Measurements from ENCODE around the gene RPRML. TPM values are rescaled to one million over a fixed set of nuclear protein-coding genes. Genes with fewer than 3 reads are reported as not detected.

The RPRML gene
- total RNA-seq = not detected

DNA sequence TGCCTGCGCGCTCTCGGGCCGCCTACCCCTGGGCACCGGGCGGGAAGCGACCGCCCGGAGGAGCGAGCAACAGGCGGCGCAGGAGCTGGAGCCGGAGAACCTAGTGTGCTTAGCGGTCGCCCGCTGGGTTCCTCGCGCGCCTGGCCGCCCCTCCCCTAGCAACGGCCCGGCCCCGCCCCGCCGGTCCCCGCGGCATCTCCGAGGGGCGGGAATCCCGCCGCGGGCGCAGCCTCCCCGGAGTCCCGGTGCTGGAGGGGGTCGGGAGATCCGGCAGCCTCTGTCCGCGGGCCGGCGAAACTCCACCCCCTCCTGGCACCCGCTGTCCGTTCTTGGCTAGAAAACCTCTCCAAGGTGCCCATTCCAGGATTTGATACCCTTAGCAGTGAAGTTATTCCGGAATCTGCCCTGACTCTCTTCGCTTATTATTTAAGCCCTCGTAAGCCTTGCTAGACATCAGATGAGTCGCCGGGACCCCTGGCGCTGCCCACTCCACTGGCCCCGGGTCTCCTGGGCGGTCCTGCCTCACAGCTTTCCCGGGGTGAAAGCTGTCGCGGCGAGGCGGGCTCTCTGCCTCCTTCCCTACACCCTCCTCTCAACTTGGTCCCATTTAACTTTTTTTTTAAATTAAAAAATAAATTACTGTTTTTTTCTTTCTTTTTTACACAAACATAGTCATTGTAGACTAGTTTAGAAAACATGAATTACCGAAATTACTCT is at the start of gene RPRML:
Gene RPRML, minus strand, starts transcription at position 107 of the 717 bp plus-strand sequence. CDS start 246 bp downstream, outside the sequence.

Small RNAs within 50 kb of the gene (small RNA-seq; reads per million reads assigned to genes)
- gene MIR5089 = 0 to 0.17 reads per million in 2 donors

Other genes with a start within 250 kb of the RPRML start
- gene WNT3, start 160.6 kb downstream of the RPRML start, total RNA-seq = under 1 TPM; 0.34 to 0.67 TPM
- not detected for gene WNT9B, start 127.7 kb downstream of the RPRML start, total RNA-seq
- 10 to 100 TPM; 28.2 to 36.6 TPM for gene GOSR2, start 56.1 kb downstream of the RPRML start, total RNA-seq
- 10 to 100 TPM; 83.3 to 89.6 TPM for gene CDC27, start 210.0 kb upstream of the RPRML start, total RNA-seq
- not detected for gene MYL4, start 230.1 kb upstream of the RPRML start, total RNA-seq

Data from melanocyte of skin (primary cell).